ENCODE data around the gene EFEMP2. TPM values are rescaled to one million over a fixed set of nuclear protein-coding genes. Genes with fewer than 3 reads are reported as not detected.
"Not testable (repeated sequence)": the region's sequence is repeated elsewhere in the genome, so short reads cannot be mapped to it uniquely, and the experiment has no call there.

EFEMP2 gene
- total RNA-seq, 5 donors from 2014 or later (not counting 1 experiment from before 2014, with no cell fraction given) = 7.0 to 14.1 (median 10.2) TPM

DNA sequence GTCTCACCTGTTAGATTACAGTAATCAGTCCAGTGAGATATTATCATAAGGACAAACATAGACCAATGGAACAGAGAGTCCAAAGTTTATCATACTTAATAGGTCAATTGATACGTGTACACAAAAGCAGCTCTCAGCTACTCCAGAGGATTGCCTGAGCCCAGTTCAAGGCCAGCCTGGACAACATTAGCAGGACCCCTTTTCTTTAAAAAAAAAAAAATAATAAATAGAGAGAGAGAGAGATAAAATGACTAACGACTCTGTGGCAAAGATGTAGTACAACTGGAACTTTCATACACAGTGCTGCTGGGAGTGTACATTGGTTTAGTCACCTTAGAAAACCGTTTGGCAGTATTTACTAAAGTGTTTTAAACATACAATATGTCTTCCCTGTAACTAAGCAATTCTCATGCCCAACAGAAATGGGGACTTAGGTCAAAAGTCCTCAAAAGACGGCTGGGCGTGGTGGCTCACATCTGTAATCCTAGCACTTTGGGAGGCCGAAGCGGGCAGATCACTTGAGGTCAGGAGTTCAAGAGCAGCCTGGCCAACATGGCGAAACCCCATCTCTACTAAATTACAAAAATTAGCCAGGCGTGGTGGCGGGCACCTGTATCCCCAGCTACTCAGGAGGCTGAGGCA lies 28.2 kb downstream of the EFEMP2 start:
- H3K4me1 ChIP-seq (ENCODE audit: control insufficient read depth in 1 of 2, extremely low read depth in 1 of 2, insufficient read depth in 2 of 2, low read length in 2 of 2) = no peaks in the 10 kb centered on the region
- H3K27ac Mint-ChIP-seq = no peak overlapping the region
- WGBS (ENCODE audit: insufficient coverage) = 94% methylated on average over 3 of the region's 10 CpGs
- H3K4me3 Mint-ChIP-seq = no peak overlapping the region
- H3K27me3 Mint-ChIP-seq = no peaks in the 10 kb centered on the region
- CTCF ChIA-PET = interaction anchor here in 1 of 2 donors (0.6 kb wide), 1 partner anchor 15 kb away, joined by 4 read pairs; no protein-coding TSS in a partner anchor
- H3K9me3 ChIP-seq = no peaks in the 10 kb centered on the region
- H3K4me1 Mint-ChIP-seq = no peaks in the 10 kb centered on the region
- DNase-seq = no peak
- H3K27ac ChIP-seq (ENCODE audit: low read length) = no peak overlapping the region
- no peak overlapping the region for H3K4me3 ChIP-seq (ENCODE audit: control insufficient read depth in 1 of 2, extremely low read depth in 1 of 2, low read length in 1 of 2)
- H3K9me3 Mint-ChIP-seq = no peaks in the 10 kb centered on the region
- no peaks in the 10 kb centered on the region for H3K36me3 ChIP-seq (ENCODE audit: control insufficient read depth in 2 of 2, extremely low read depth in 1 of 2, insufficient read depth in 1 of 2, low read length in 1 of 2)
- no peaks in the 10 kb centered on the region for H3K36me3 Mint-ChIP-seq
- H3K27me3 ChIP-seq (replicated peaks in 1 of 2; ENCODE audit: control insufficient read depth in 2 of 2, extremely low read depth in 1 of 2, insufficient read depth in 2 of 2, low read length in 1 of 2) = no peaks in the 10 kb centered on the region
- ATAC-seq (replicated peaks in 1 of 4) = no peak
- POLR2A ChIA-PET = no interaction called here

DNA sequence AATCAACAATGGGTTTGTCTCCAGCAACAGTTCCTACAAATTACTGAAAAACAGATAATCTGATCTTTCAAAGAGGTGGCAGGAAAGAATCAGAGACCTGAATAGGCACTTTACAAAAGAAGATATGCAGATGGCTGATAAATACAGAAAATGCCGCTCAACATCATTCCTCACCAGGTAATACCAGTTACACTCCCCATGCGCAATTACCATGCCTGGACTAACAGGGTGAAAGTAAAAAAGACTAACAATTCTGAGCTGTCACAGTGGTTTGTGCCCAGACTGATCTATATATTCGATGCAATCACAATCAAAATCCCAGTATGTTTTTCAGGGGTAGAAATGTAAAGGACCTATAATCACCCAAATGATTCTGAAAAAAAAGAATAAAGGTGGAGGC lies 28.8 kb downstream of the EFEMP2 start:
- ChIA-PET CTCF (no interaction called here), POLR2A (no interaction called here)

DNA sequence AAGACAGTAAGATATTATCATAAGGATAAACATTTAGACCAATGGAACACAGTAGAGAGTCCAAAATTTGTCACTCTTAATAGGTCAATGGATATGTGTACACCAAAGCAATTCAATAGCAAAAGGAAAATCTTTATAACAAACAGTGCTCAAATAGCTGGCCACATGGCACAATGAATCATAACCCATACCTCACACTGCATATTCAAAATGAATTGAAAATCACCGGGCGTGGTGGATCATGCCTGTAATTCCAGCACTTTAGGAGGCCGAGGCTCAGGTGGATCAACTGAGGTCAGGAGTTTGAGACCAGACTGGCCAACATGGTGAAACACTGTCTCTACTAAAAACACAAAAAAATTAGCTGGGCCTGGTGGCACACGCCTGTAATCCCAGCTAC lies 30.5 kb downstream of the EFEMP2 start:
- Mint-ChIP-seq H3K27me3 (no peaks in the 10 kb centered on the region), H3K4me3 (no peak overlapping the region), H3K9me3 (no peaks in the 10 kb centered on the region), H3K36me3 (no peaks in the 10 kb centered on the region), H3K4me1 (no peaks in the 10 kb centered on the region), H3K27ac (no peak overlapping the region)
- no peaks in the 10 kb centered on the region for H3K4me1 ChIP-seq (ENCODE audit: control insufficient read depth in 1 of 2, extremely low read depth in 1 of 2, insufficient read depth in 2 of 2, low read length in 2 of 2)
- no peak for DNase-seq
- ChIA-PET POLR2A (interaction anchor here in 1 of 2 donors (0.7 kb wide), 1 partner anchor 10 kb away, joined by 7 read pairs; no protein-coding TSS in a partner anchor), CTCF (no interaction called here)
- no peaks in the 10 kb centered on the region for H3K27me3 ChIP-seq (replicated peaks in 1 of 2; ENCODE audit: control insufficient read depth in 2 of 2, extremely low read depth in 1 of 2, insufficient read depth in 2 of 2, low read length in 1 of 2)
- H3K36me3 ChIP-seq (ENCODE audit: control insufficient read depth in 2 of 2, extremely low read depth in 1 of 2, insufficient read depth in 1 of 2, low read length in 1 of 2) = no peaks in the 10 kb centered on the region
- H3K4me3 ChIP-seq (ENCODE audit: control insufficient read depth in 1 of 2, extremely low read depth in 1 of 2, low read length in 1 of 2) = no peak overlapping the region
- no peaks in the 10 kb centered on the region for H3K9me3 ChIP-seq
- 93% methylated on average over 3 of the region's 4 CpGs for WGBS (ENCODE audit: insufficient coverage)
- no peak overlapping the region for H3K27ac ChIP-seq (ENCODE audit: low read length)
- ATAC-seq (replicated peaks in 1 of 4) = no peak

More for the DNA sequence above, 28.8 kb downstream of the EFEMP2 start:
- Histone ChIP-seq H3K36me3 (ENCODE audit: control insufficient read depth in 2 of 2, extremely low read depth in 1 of 2, insufficient read depth in 1 of 2, low read length in 1 of 2) (no peaks in the 10 kb centered on the region), H3K4me1 (ENCODE audit: control insufficient read depth in 1 of 2, extremely low read depth in 1 of 2, insufficient read depth in 2 of 2, low read length in 2 of 2) (no peaks in the 10 kb centered on the region), H3K27ac (ENCODE audit: low read length) (no peak overlapping the region), H3K27me3 (replicated peaks in 1 of 2; ENCODE audit: control insufficient read depth in 2 of 2, extremely low read depth in 1 of 2, insufficient read depth in 2 of 2, low read length in 1 of 2) (no peaks in the 10 kb centered on the region), H3K9me3 (no peaks in the 10 kb centered on the region), H3K4me3 (ENCODE audit: control insufficient read depth in 1 of 2, extremely low read depth in 1 of 2, low read length in 1 of 2) (no peak overlapping the region)
- DNase-seq (no peak), ATAC-seq (replicated peaks in 1 of 4) (no peak)
- Mint-ChIP-seq H3K36me3 (no peaks in the 10 kb centered on the region), H3K4me1 (no peaks in the 10 kb centered on the region), H3K9me3 (no peaks in the 10 kb centered on the region), H3K4me3 (no peak overlapping the region), H3K27ac (no peak overlapping the region), H3K27me3 (no peaks in the 10 kb centered on the region)
- 80% methylated on average over 1 of the region's 3 CpGs for WGBS (ENCODE audit: insufficient coverage)

DNA sequence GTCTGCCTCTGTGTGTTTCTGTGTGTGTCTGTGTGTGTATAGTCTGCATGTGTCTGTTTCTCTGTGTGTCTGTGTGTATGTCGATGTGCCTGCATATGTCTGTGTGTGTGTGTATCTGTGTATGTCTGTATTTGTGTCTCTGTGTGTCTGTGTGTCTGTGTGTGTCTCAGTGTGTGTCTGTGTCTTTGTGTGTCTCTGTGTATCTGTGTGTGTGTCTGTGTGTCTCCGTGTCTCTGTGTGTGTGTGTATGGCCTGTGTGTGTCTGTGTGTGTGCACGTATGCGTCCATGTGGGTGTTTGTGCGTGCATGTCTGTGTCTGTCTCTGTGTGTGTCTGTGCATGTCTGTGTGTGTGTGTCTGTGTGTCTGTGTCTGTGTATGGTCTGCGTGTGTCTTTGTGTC lies 38.4 kb downstream of the EFEMP2 start:
- ATAC-seq (replicated peaks in 1 of 4) (no peak), DNase-seq (peak in 1 of 35 experiments; percentile 23)
- whole genome bisulfite sequencing (ENCODE audit: insufficient coverage) = 57% methylated on average over 6 of the region's 6 CpGs
- Histone ChIP-seq H3K4me3 (ENCODE audit: control insufficient read depth in 1 of 2, extremely low read depth in 1 of 2, low read length in 1 of 2) (peak overlapping the region; percentile 67 to 93), H3K4me1 (ENCODE audit: control insufficient read depth in 1 of 2, extremely low read depth in 1 of 2, insufficient read depth in 2 of 2, low read length in 2 of 2) (peaks cover 7 to 24% of the 10 kb centered on the region in 2 experiments), H3K27me3 (replicated peaks in 1 of 2; ENCODE audit: control insufficient read depth in 2 of 2, extremely low read depth in 1 of 2, insufficient read depth in 2 of 2, low read length in 1 of 2) (peaks cover 0 to 2% of the 10 kb centered on the region in 2 experiments), H3K36me3 (ENCODE audit: control insufficient read depth in 2 of 2, extremely low read depth in 1 of 2, insufficient read depth in 1 of 2, low read length in 1 of 2) (no peaks in the 10 kb centered on the region), H3K9me3 (no peaks in the 10 kb centered on the region), H3K27ac (ENCODE audit: low read length) (no peak overlapping the region)
- H3K27ac Mint-ChIP-seq = no peak overlapping the region
- no peaks in the 10 kb centered on the region for H3K27me3 Mint-ChIP-seq
- POLR2A ChIA-PET = no interaction called here
- H3K36me3 Mint-ChIP-seq = no peaks in the 10 kb centered on the region
- H3K4me3 Mint-ChIP-seq = no peak overlapping the region
- no peaks in the 10 kb centered on the region for H3K9me3 Mint-ChIP-seq
- peaks cover 8 to 16% (median 9%) of the 10 kb centered on the region in 3 donors for H3K4me1 Mint-ChIP-seq
- CTCF ChIA-PET = interaction anchor here in 1 of 2 donors (1.2 to 2.4 kb wide), 2 partner anchors 26 to 51 kb away, joined by 5 to 7 read pairs; no protein-coding TSS in a partner anchor

DNA sequence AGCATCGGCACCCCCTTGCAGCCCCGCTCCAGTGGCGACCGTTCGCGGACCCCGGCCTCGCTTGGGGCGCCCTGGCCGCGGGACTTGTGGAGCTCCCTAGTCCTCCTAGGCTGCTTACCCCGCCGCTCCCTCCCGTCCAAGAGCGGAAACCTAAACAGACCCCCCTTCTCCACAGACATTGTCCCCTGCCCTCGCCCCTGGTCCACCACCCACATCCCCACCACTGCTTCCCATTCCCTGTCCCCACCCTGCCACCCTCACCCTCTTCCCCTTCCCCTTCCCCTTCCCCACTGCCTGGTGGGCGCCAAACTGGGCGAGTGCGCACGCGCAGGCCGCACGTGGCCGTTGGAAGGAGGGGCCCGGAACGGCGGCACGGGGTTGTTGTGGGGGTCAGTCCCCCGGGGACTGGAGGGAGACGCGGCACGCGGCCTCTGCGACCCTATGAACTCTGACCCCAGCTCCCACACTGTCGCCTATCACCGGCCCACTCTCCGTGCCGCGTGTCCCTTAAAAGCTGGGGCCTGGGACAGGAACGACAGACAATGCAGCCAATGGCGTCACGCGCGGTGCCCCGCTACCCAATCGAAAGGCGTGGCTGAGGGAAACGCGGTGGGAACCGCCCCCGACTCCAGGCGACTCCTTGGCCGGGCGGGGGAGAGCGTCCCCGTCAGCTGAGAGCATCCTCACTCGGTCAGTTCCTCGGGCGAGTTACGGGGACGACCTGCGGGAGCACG lies 39.1 kb downstream of the EFEMP2 start, which contains the start of gene SNX32:
Gene SNX32, plus strand, starts transcription at position 667 of the 734 bp plus-strand sequence. CDS start 103 bp downstream, outside the sequence.
- Mint-ChIP-seq H3K4me1 (peaks cover 8 to 16% (median 9%) of the 10 kb centered on the region in 3 donors), H3K27ac (peak within 1 kb of the TSS in 1 of 2 donors; percentile 23), H3K36me3 (no peaks in the 10 kb centered on the region), H3K9me3 (no peaks in the 10 kb centered on the region), H3K27me3 (no peaks in the 10 kb centered on the region), H3K4me3 (no peak within 1 kb of the TSS)
- Histone ChIP-seq H3K4me3 (ENCODE audit: control insufficient read depth in 1 of 2, extremely low read depth in 1 of 2, low read length in 1 of 2) (peak within 1 kb of the TSS; percentile 67 to 93), H3K36me3 (ENCODE audit: control insufficient read depth in 2 of 2, extremely low read depth in 1 of 2, insufficient read depth in 1 of 2, low read length in 1 of 2) (no peaks in the 10 kb centered on the region), H3K4me1 (ENCODE audit: control insufficient read depth in 1 of 2, extremely low read depth in 1 of 2, insufficient read depth in 2 of 2, low read length in 2 of 2) (peaks cover 7 to 24% of the 10 kb centered on the region in 2 experiments), H3K27me3 (replicated peaks in 1 of 2; ENCODE audit: control insufficient read depth in 2 of 2, extremely low read depth in 1 of 2, insufficient read depth in 2 of 2, low read length in 1 of 2) (peaks cover 0 to 2% of the 10 kb centered on the region in 2 experiments), H3K9me3 (no peaks in the 10 kb centered on the region), H3K27ac (ENCODE audit: low read length) (peak within 1 kb of the TSS; percentile 74)
- peak; percentile 99 for ATAC-seq (replicated peaks in 1 of 4)
- CTCF ChIA-PET = interaction anchor here in 1 of 2 donors (0.8 to 2.4 kb wide), 3 partner anchors 26 to 67 kb away, joined by 3 to 7 read pairs (median 5); no protein-coding TSS in a partner anchor
- WGBS (ENCODE audit: insufficient coverage) = 1% methylated on average over 44 of the region's 63 CpGs
- DNase-seq = peak; percentile 84 to 95 (median 91)
- POLR2A ChIA-PET = no interaction called here

DNA sequence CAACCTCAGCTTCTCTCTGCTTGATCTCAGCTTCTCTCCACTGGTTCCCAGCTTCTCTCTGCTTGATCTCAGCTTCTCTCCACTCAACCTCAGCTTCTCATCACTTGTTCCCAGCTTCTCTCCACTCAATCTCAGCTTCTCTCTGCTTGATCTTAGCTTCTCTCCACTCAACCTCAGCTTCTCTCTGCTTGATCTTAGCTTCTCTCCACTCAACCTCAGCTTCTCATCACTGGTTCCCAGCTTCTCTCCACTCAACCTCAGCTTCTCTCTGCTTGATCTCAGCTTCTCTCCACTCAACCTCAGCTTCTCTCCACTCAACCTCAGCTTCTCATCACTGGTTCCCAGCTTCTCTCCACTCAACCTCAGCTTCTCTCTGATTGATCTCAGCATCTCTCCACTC lies 40.4 kb downstream of the EFEMP2 start:
- not testable (repeated sequence) for H3K36me3 Mint-ChIP-seq; H3K9me3 Mint-ChIP-seq; H3K9me3 ChIP-seq; H3K27me3 Mint-ChIP-seq; H3K27ac ChIP-seq (ENCODE audit: low read length); ATAC-seq (replicated peaks in 1 of 4); H3K27ac Mint-ChIP-seq; DNase-seq; H3K4me3 ChIP-seq (ENCODE audit: control insufficient read depth in 1 of 2, extremely low read depth in 1 of 2, low read length in 1 of 2); H3K36me3 ChIP-seq (ENCODE audit: control insufficient read depth in 2 of 2, extremely low read depth in 1 of 2, insufficient read depth in 1 of 2, low read length in 1 of 2); H3K27me3 ChIP-seq (replicated peaks in 1 of 2; ENCODE audit: control insufficient read depth in 2 of 2, extremely low read depth in 1 of 2, insufficient read depth in 2 of 2, low read length in 1 of 2)
- ChIA-PET POLR2A (interaction anchor here (0.6 kb wide), 3 partner anchors 143 to 326 kb away, joined by 3 to 10 read pairs (median 3); no protein-coding TSS in a partner anchor), CTCF (interaction anchor here (0.5 to 2.4 kb wide), 4 partner anchors 26 to 140 kb away, joined by 4 to 7 read pairs (median 4); no protein-coding TSS in a partner anchor)
- peaks cover 7 to 24% of the 10 kb centered on the region in 2 experiments for H3K4me1 ChIP-seq (ENCODE audit: control insufficient read depth in 1 of 2, extremely low read depth in 1 of 2, insufficient read depth in 2 of 2, low read length in 2 of 2)
- Mint-ChIP-seq H3K4me3 (peak overlapping the region in 2 of 3 donors; percentile 7 to 32), H3K4me1 (peaks cover 8 to 16% (median 9%) of the 10 kb centered on the region in 3 donors)
